RCC 7860 (cell line): ENCODE results near the gene SLC35F3.

Source experiments
- DNase-seq: peaks from one replicate; pipeline ENCODE4 v3.0.0-alpha.2; 2015; ENCODE audit warnings: low spot score
- FAIRE-seq: peaks from 2 replicates; lab custom pipeline; 2012; peaks lifted over from hg19 to GRCh38; lab: Jason Lieb, UNC

SLC35F3 gene

GRCh38 chr1:234018816-234019215 is 114.3 kb downstream of the SLC35F3 start:
- FAIRE-seq (no peak), DNase-seq (no peak)

- no peak for FAIRE-seq
Measured at GRCh38 chr1:234019387-234019786, 114.9 kb downstream of the SLC35F3 start.

GRCh38 chr1:234022302-234022701 is 117.8 kb downstream of the SLC35F3 start:
- DNase-seq (no peak), FAIRE-seq (no peak)

More at GRCh38 chr1:234019387-234019786, 114.9 kb downstream of the SLC35F3 start:
- no peak for DNase-seq

- FAIRE-seq = no peak
Measured at GRCh38 chr1:234039603-234040002, 135.1 kb downstream of the SLC35F3 start.

GRCh38 chr1:234040446-234041317 is 136.2 kb downstream of the SLC35F3 start:
- DNase-seq = no peak
- no peak for FAIRE-seq

More at GRCh38 chr1:234039603-234040002, 135.1 kb downstream of the SLC35F3 start:
- DNase-seq = no peak

- FAIRE-seq = no peak
- no peak for DNase-seq
Measured at GRCh38 chr1:234044079-234044478, 139.6 kb downstream of the SLC35F3 start.

GRCh38 chr1:234047123-234047522 is 142.6 kb downstream of the SLC35F3 start:
- FAIRE-seq (no peak), DNase-seq (no peak)

- FAIRE-seq = no peak
- DNase-seq = no peak
Measured at GRCh38 chr1:234062166-234062565, 157.7 kb downstream of the SLC35F3 start.

GRCh38 chr1:234065794-234066447 is 161.4 kb downstream of the SLC35F3 start:
- peak; percentile 36 for DNase-seq
- peak; percentile 57 for FAIRE-seq

- DNase-seq (no peak), FAIRE-seq (no peak)
Measured at GRCh38 chr1:234067581-234068337, 163.3 kb downstream of the SLC35F3 start.

GRCh38 chr1:234069760-234070159 is 165.3 kb downstream of the SLC35F3 start:
- DNase-seq (no peak), FAIRE-seq (no peak)

GRCh38 chr1:234072793-234073192 is 168.3 kb downstream of the SLC35F3 start:
- DNase-seq = no peak
- no peak for FAIRE-seq

GRCh38 chr1:234078143-234078542 is 173.7 kb downstream of the SLC35F3 start:
- DNase-seq (no peak), FAIRE-seq (no peak)

- FAIRE-seq = no peak
- no peak for DNase-seq
Measured at GRCh38 chr1:234079896-234080295, 175.4 kb downstream of the SLC35F3 start.

- no peak for FAIRE-seq
- DNase-seq = no peak
Measured at GRCh38 chr1:234083460-234083859, 179.0 kb downstream of the SLC35F3 start.

- DNase-seq = no peak
- FAIRE-seq = no peak
Measured at GRCh38 chr1:234089396-234089795, 184.9 kb downstream of the SLC35F3 start.

GRCh38 chr1:234090212-234091064 is 186.0 kb downstream of the SLC35F3 start:
- DNase-seq = no peak
- FAIRE-seq = no peak

- FAIRE-seq = no peak
Measured at GRCh38 chr1:234091065-234091401, 186.6 kb downstream of the SLC35F3 start.

GRCh38 chr1:234091876-234092275 is 187.4 kb downstream of the SLC35F3 start:
- DNase-seq (no peak), FAIRE-seq (no peak)

More at GRCh38 chr1:234091065-234091401, 186.6 kb downstream of the SLC35F3 start:
- DNase-seq = no peak

GRCh38 chr1:234093107-234093506 is 188.6 kb downstream of the SLC35F3 start:
- FAIRE-seq = no peak
- DNase-seq = no peak
